HG03558 (cell line): ENCODE data around the gene SYT5.
"Not testable (repeated sequence)": the region's sequence is repeated elsewhere in the genome, so short reads cannot be mapped to it uniquely, and the experiment has no call there.

Experiments
- ATAC-seq: cut with Tn5 transposase; IDR thresholded peaks from one replicate; pipeline ENCODE4 v1.9.1; 2021; ENCODE audit warnings: moderate number of reproducible peaks; ENCODE audit not compliant: unreplicated experiment; ENCODE audit errors: extremely low read depth

Gene SYT5

GRCh38 chr19:55208880-55209692 lies 29.0 kb upstream of the SYT5 start, which contains the start of gene PTPRH:
Gene PTPRH, minus strand, starts transcription at chr19:55209501. Its CDS starts 68 bp downstream, at chr19:55209433.
- no peak for ATAC-seq

- ATAC-seq, result no peak
These were observed 26.8 kb upstream of the SYT5 start for GRCh38 chr19:55206664-55207500.

- ATAC-seq, result not testable (repeated sequence)
These were observed 22.1 kb upstream of the SYT5 start for GRCh38 chr19:55202199-55202598.

- no peak for ATAC-seq
These were observed 19.6 kb upstream of the SYT5 start for GRCh38 chr19:55199620-55200204.

GRCh38 chr19:55198651-55199050 lies 18.6 kb upstream of the SYT5 start:
- ATAC-seq, result no peak

GRCh38 chr19:55197528-55197927 lies 17.4 kb upstream of the SYT5 start:
- no peak for ATAC-seq

GRCh38 chr19:55196803-55197202 lies 16.7 kb upstream of the SYT5 start:
- no peak for ATAC-seq

GRCh38 chr19:55193481-55193880 lies 13.4 kb upstream of the SYT5 start:
- ATAC-seq, result no peak

GRCh38 chr19:55189403-55189835 lies 9.3 kb upstream of the SYT5 start:
- no peak for ATAC-seq

- ATAC-seq, result no peak
These were observed 8.5 kb upstream of the SYT5 start for GRCh38 chr19:55188625-55189024.

GRCh38 chr19:55186080-55186479 lies 6.0 kb upstream of the SYT5 start:
- no peak for ATAC-seq

GRCh38 chr19:55181740-55182139 lies 1.7 kb upstream of the SYT5 start:
- no peak for ATAC-seq

GRCh38 chr19:55178781-55179599 lies 1.1 kb downstream of the SYT5 start:
- no peak for ATAC-seq

- ATAC-seq, result no peak
These were observed 4.0 kb downstream of the SYT5 start for GRCh38 chr19:55176076-55176475.

- ATAC-seq, result no peak
These were observed 4.8 kb downstream of the SYT5 start for GRCh38 chr19:55175117-55175867.

- no peak for ATAC-seq
These were observed 5.5 kb downstream of the SYT5 start for GRCh38 chr19:55174425-55175116.

- no peak for ATAC-seq
These were observed 6.2 kb downstream of the SYT5 start for GRCh38 chr19:55173714-55174409.

GRCh38 chr19:55173186-55173713 lies 6.8 kb downstream of the SYT5 start:
- ATAC-seq, result no peak
